ENCODE measurements around the gene ZNF529.

The ZNF529 gene

GRCh38 chr19:36528921-36529518, 44.1 kb downstream of the ZNF529 start:
- peak overlapping the region; percentile 64 for H3K4me3 ChIP-seq (ENCODE audit: control insufficient read depth, low read depth, low read length)
- no peak for DNase-seq (ENCODE audit: low read depth)
- TF ChIP-seq CTCF (conservative IDR thresholded peaks at IDR 0.05; ENCODE audit: control insufficient read depth, insufficient read depth, low read depth, low read length) = no peak

DNA sequence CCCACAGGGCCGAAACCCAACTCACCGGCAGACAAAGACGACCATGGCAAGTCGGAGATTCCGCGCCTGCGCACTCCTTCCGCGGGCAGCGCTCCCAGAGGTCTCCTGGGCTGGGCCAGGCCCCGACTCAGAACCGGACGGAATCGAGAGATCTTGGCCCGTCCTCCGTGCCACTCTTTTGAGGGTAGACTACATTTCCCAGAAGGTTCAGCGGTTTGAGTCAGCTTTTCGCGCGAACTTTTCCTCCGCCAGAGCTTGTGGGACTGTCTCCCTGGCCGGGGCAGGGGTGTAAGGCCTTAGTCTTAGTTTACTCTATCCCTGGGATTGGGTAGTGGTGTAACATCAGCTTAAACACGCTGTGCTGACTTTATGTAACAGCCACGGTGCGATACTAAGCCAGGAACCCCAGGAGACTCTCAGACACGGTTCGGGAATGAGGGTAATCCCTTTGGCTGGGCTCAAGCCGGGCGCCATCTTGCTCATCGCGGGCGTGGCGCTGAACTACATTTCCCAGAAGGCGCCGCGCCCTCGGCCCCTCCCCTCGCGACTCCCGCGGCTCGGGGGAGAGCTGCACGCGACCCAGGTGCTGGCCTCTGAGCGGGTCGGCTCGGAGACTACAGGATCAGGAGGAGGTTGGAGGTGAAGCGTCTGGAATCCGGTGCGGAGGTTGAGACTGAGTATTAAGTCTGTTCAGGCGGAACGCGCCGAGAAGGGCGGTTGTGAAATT, 44.7 kb downstream of the ZNF529 start, which contains the start of gene ZNF260:
TSS of gene ZNF260 (minus strand) at position 78 of the 727 bp plus-strand sequence. CDS start 13,033 bp downstream, outside the sequence.
- H3K4me3 ChIP-seq (ENCODE audit: control insufficient read depth, low read depth, low read length) = peak within 1 kb of the TSS; percentile 64
- peak; percentile 98 for DNase-seq (ENCODE audit: low read depth)
- no peak for TF ChIP-seq CTCF (conservative IDR thresholded peaks at IDR 0.05; ENCODE audit: control insufficient read depth, insufficient read depth, low read depth, low read length)

DNA sequence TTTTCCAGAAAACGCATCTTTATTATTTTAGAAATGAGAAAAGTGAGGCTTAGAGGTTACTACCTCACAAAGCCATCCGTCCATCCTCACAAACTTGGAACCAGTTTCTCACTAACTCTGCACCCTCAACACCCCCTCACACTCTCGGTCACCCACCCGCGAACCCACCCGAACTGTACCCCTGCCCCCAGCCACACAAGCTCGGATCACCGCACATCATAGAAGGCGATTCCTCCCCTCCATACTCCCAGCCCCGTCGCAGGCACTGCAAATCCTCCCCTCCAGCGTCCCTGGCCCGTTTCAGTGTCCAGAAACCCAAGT, 45.3 kb downstream of the ZNF529 start:
- peak overlapping the region; percentile 64 for H3K4me3 ChIP-seq (ENCODE audit: control insufficient read depth, low read depth, low read length)
- no peak for TF ChIP-seq CTCF (conservative IDR thresholded peaks at IDR 0.05; ENCODE audit: control insufficient read depth, insufficient read depth, low read depth, low read length)
- no peak for DNase-seq (ENCODE audit: low read depth)

DNA sequence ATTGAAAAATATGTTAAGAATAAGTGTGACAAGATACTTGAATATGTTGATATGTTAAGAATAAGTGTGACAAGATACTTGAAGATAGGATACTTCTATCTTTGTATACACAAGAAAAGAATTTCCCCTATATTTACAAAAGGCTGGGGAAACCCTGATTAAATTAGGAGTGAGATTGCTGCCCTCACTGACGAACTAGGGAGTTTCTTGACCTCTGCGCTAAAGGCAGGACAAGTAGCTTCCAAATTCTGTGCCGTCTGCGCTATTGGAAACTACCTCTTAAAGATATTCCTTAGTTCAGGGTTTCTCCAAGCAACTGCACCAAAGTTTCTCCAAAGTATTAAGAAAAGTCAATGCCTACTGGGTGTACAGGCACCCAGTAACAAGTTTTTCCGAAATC, 45.8 kb downstream of the ZNF529 start:
- no peak for TF ChIP-seq CTCF (conservative IDR thresholded peaks at IDR 0.05; ENCODE audit: control insufficient read depth, insufficient read depth, low read depth, low read length)
- DNase-seq (ENCODE audit: low read depth) = peak; percentile 15
- peak overlapping the region; percentile 64 for H3K4me3 ChIP-seq (ENCODE audit: control insufficient read depth, low read depth, low read length)

DNA sequence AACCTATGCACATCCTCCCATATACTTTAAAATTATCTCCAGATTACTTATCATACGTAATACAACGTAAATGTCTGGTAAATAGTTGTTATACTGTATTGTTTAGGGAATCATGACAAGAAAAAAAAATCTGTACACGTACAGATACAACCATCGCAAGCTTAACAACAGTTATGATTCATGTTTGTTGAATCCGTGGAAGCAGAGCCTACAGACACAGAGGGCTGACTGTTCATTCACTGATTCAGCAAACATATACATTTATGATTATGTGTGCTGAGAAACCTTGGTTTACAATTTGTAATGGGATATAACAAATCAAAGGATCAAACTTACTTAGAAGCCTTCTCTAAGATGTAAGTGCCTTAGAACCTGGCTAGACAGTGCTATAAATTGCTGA, 46.5 kb downstream of the ZNF529 start:
- TF ChIP-seq CTCF (conservative IDR thresholded peaks at IDR 0.05; ENCODE audit: control insufficient read depth, insufficient read depth, low read depth, low read length) = no peak
- H3K4me3 ChIP-seq (ENCODE audit: control insufficient read depth, low read depth, low read length) = no peak overlapping the region

DNA sequence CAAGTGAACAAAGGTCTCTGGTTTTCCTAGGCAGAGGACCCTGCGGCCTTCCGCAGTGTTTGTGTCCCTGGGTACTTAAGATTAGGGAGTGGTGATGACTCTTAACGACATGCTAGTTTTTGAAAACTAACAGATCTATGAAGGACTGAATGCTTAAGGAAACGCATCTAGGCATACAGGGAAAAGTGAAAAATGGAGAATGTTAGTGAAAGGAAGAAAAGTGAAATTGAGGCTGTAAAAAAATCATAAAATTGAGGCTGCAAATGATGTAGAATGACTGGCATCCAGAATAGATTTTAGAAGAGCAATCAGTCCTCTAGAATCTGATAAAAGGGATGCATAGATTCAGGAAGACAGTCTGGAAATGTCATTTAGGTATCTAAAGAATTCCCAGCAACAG, 48.5 kb downstream of the ZNF529 start:
- no peak overlapping the region for H3K4me3 ChIP-seq (ENCODE audit: control insufficient read depth, low read depth, low read length)
- TF ChIP-seq CTCF (conservative IDR thresholded peaks at IDR 0.05; ENCODE audit: control insufficient read depth, insufficient read depth, low read depth, low read length) = no peak
- DNase-seq (ENCODE audit: low read depth) = no peak

More for the DNA sequence above, 46.5 kb downstream of the ZNF529 start:
- no peak for DNase-seq (ENCODE audit: low read depth)

All from fibroblast of mammary gland (primary cell).